ENCODE data around the gene GOLGA8B. TPM values are rescaled to one million over a fixed set of nuclear protein-coding genes. Genes with fewer than 3 reads are reported as not detected.

The GOLGA8B gene
- total RNA-seq, 1 donor from 2014 or later: 89.6 TPM

- H3K4me3 Mint-ChIP-seq (ENCODE audit: unreplicated experiment): no peak overlapping the region
- peaks cover 24% of the 10 kb centered on the region for H3K4me1 Mint-ChIP-seq (ENCODE audit: unreplicated experiment)
- no peaks in the 10 kb centered on the region for H3K9me3 Mint-ChIP-seq (ENCODE audit: unreplicated experiment)
- no peaks in the 10 kb centered on the region for H3K36me3 Mint-ChIP-seq (ENCODE audit: low read depth, unreplicated experiment)
- no peak for TF ChIP-seq CTCF (IDR thresholded peaks at IDR 0.05; ENCODE audit: unreplicated experiment)
- DNase-seq (ENCODE audit: low spot score): no peak
- H3K27ac Mint-ChIP-seq (ENCODE audit: unreplicated experiment): no peak overlapping the region
- peaks cover 2% of the 10 kb centered on the region for H3K27me3 Mint-ChIP-seq (ENCODE audit: unreplicated experiment)
Observed at GRCh38 chr15:34607832-34608231, 24.4 kb upstream of the GOLGA8B start.

- Mint-ChIP-seq H3K4me1 (ENCODE audit: unreplicated experiment) (peaks cover 29% of the 10 kb centered on the region), H3K4me3 (ENCODE audit: unreplicated experiment) (no peak overlapping the region), H3K36me3 (ENCODE audit: low read depth, unreplicated experiment) (no peaks in the 10 kb centered on the region), H3K27ac (ENCODE audit: unreplicated experiment) (no peak overlapping the region), H3K27me3 (ENCODE audit: unreplicated experiment) (peaks cover 2% of the 10 kb centered on the region), H3K9me3 (ENCODE audit: unreplicated experiment) (no peaks in the 10 kb centered on the region)
- no peak for DNase-seq (ENCODE audit: low spot score)
- TF ChIP-seq CTCF (IDR thresholded peaks at IDR 0.05; ENCODE audit: unreplicated experiment): no peak
Observed at GRCh38 chr15:34606545-34606944, 23.1 kb upstream of the GOLGA8B start.

- H3K36me3 Mint-ChIP-seq (ENCODE audit: low read depth, unreplicated experiment): no peaks in the 10 kb centered on the region
- H3K4me3 Mint-ChIP-seq (ENCODE audit: unreplicated experiment): no peak overlapping the region
- H3K9me3 Mint-ChIP-seq (ENCODE audit: unreplicated experiment): no peaks in the 10 kb centered on the region
- TF ChIP-seq CTCF (IDR thresholded peaks at IDR 0.05; ENCODE audit: unreplicated experiment): no peak
- peaks cover 26% of the 10 kb centered on the region for H3K4me1 Mint-ChIP-seq (ENCODE audit: unreplicated experiment)
- no peak for DNase-seq (ENCODE audit: low spot score)
- H3K27me3 Mint-ChIP-seq (ENCODE audit: unreplicated experiment): peaks cover 2% of the 10 kb centered on the region
- H3K27ac Mint-ChIP-seq (ENCODE audit: unreplicated experiment): no peak overlapping the region
Observed at GRCh38 chr15:34606131-34606530, 22.7 kb upstream of the GOLGA8B start.

- no peak overlapping the region for H3K4me3 Mint-ChIP-seq (ENCODE audit: unreplicated experiment)
- no peak for DNase-seq (ENCODE audit: low spot score)
- no peak for TF ChIP-seq CTCF (IDR thresholded peaks at IDR 0.05; ENCODE audit: unreplicated experiment)
- no peak overlapping the region for H3K27ac Mint-ChIP-seq (ENCODE audit: unreplicated experiment)
- H3K36me3 Mint-ChIP-seq (ENCODE audit: low read depth, unreplicated experiment): no peaks in the 10 kb centered on the region
- peaks cover 2% of the 10 kb centered on the region for H3K27me3 Mint-ChIP-seq (ENCODE audit: unreplicated experiment)
- H3K4me1 Mint-ChIP-seq (ENCODE audit: unreplicated experiment): peaks cover 11% of the 10 kb centered on the region
- no peaks in the 10 kb centered on the region for H3K9me3 Mint-ChIP-seq (ENCODE audit: unreplicated experiment)
Observed at GRCh38 chr15:34603095-34603494, 19.6 kb upstream of the GOLGA8B start.

- Mint-ChIP-seq H3K36me3 (ENCODE audit: low read depth, unreplicated experiment) (no peaks in the 10 kb centered on the region), H3K9me3 (ENCODE audit: unreplicated experiment) (no peaks in the 10 kb centered on the region), H3K4me3 (ENCODE audit: unreplicated experiment) (no peak overlapping the region), H3K27me3 (ENCODE audit: unreplicated experiment) (peaks cover 2% of the 10 kb centered on the region), H3K4me1 (ENCODE audit: unreplicated experiment) (peaks cover 11% of the 10 kb centered on the region), H3K27ac (ENCODE audit: unreplicated experiment) (no peak overlapping the region)
- no peak for DNase-seq (ENCODE audit: low spot score)
- no peak for TF ChIP-seq CTCF (IDR thresholded peaks at IDR 0.05; ENCODE audit: unreplicated experiment)
Observed at GRCh38 chr15:34600923-34601322, 17.5 kb upstream of the GOLGA8B start.

Data from endothelial cell (in vitro differentiated cells).